ENCODE data around the gene SPDYE4.

Gene SPDYE4

DNA sequence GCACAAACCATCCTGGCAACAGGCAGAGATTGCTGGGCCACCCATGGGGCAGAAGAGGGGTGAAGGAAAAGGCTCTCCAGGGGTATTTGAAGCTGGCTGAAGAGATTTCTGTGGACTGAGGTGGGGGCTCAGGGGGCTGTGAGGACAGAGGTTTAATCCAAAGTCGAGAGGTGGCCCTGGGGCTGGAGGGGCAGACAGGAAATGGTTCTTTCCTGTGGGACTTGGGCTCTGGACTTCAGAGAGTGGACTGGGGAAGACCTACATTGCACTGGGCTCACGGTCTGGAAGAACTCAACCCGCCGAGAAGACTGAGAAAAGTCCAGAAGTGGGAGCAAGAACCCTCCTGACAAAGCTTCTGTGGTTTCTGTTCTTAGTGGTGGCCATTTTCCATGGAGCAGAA, 16.6 kb downstream of the SPDYE4 start:
- in situ Hi-C loops (cut with MboI; ENCODE audit: low sequenced_read_pairs): no loop called here

DNA sequence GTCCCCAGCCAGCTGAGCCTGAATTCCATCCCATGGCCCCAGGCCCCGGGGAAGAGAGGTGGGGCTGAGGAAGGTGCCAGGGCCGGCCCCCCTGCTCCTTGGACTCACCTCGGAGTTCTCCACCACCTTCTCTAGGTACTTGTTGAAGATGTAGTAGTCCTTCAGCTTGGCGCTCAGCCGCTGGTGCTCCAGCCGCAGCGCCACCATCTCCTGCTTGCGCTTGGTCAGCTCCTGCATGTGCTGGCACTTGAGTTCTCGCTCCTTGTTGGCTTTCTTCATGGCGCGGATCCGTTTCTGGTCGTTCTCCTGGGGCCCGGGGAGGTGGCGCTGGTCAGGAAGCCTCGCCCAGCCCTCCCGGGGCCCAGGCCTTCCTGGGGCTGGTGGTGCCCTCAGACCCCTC, 17.0 kb downstream of the SPDYE4 start:
- in situ Hi-C loops (cut with MboI; ENCODE audit: low sequenced_read_pairs): no loop called here

DNA sequence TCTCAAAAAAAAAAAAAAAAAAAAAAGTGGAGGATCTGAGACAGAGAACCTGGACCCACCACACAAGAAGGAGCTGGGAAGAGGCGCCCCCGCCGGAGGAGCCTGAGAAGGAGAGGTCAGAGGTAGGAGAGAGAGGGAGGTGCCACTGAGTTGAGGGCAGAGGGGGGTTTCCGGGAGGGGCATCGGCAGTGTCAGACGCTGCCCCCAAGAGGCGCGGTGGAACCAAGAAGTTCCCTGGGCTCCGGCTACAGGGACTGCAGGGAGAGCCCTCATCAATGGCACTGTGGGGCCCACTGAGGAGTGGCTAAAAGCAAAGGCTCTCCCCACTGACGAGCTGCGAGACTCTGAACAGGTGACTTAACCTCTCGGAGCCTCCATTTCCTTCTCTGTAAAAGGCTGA, 17.9 kb downstream of the SPDYE4 start:
- in situ Hi-C loops (cut with MboI; ENCODE audit: low sequenced_read_pairs): no loop called here

DNA sequence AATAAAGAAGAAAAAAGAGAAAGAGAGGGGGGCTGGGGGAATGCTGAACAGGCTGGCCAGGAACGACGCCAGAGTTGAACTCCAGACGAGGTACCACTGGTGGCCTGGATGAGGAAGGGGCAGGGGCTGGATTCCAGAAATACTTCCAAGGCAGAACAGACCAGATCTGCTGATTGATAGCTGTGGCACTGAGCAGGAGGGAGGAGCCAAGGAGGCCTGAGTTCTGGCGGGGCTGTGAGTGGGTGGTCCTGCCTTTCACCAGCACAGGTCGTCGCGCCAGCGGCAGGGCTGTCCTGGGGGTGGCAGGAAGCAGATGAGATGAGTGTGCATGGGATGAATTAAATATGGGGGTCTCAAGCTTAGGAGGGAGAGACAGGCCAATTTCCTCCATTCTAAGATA, 19.2 kb downstream of the SPDYE4 start:
- in situ Hi-C loops (cut with MboI; ENCODE audit: low sequenced_read_pairs): no loop called here

DNA sequence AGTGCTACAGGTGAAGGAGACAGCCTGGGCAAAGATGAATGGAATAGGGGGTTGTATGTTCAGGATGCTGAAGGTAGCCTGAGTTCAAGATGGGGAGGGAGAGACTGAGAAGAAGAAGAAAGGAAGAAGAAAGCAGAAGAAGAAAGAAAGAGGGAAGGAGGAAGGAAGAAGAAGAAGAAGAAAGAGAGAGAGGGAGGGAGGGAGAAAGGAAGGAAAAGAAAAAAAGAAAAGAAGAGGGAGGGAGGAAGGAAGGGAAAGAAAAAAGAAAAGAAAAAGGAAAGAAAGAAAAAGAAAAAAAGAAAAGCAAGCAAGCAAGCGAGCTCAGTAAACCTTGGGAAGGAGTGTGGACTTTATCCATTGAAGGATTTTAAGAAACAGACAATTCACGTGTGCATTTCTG, 21.6 kb downstream of the SPDYE4 start:
- in situ Hi-C loops (cut with MboI; ENCODE audit: low sequenced_read_pairs): no loop called here

DNA sequence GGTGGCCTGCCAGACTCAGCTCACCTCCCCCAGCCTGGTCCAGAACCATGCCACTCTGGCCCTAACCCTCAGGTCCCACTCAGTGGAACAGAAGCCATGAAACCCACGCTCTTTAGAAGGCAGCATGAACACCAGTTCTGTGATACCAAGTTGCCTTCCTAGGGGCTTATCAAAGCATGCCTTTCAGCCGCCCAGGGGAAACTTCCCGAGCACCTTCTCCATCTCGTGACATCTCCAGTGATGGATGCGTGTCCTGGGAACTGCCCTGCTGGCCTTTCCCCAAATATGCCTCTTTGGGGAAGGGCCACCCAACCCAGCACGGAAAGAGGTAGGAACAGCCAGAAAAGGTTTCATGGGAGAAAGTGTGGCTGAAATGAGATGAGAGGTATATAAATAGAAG, 22.0 kb downstream of the SPDYE4 start:
- in situ Hi-C loops (cut with MboI; ENCODE audit: low sequenced_read_pairs): no loop called here

DNA sequence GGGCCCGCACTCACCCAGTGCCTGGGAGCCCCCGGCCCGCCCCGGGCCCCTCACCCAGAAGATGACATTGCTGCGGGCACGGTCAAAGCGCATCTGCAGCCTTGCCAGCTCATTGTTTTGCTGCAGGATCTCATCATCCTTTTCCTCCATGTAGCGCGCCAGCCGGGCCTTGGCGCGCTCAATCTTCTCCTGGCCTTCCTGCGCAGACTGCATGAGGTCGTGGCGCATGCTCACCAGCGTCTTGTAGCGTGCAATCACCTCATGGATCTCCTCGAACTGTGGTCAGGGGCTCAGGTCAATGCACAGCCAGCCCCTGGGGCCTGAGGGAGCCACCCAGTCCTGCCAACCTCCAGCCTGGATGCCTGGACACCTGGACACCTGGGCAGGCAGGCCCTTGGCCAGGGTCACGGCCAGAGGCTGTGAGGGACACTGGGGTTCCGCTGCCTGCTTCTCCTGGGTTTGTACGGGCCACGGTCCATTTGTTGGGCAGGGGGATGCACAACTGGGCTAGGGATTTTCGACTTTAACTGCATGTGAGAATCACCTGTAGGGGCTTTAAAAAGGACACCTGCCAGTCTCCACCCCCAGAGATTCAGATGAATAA, 22.9 kb downstream of the SPDYE4 start:
- in situ Hi-C loops (cut with MboI; ENCODE audit: low sequenced_read_pairs): no loop called here

DNA sequence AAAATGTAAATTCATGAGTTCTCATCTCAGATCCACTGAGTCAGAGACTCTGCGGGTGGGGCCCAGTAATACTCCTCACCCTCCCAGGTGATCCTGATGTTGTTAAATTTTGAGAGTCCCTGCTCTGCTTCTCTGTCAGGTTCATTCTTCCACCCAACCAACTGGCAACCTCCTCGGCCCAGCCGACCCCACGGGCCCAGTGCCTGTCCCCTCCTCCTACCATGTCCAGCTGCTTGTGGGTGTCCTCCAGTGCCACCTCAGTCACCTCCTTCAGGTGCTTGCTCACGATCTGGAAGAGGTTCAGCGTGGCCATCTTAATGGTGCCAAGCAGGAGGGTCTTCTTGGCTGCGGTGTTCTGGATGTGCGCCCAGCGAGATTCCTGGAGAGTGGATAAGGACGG, 23.5 kb downstream of the SPDYE4 start:
- in situ Hi-C loops (cut with MboI; ENCODE audit: low sequenced_read_pairs): no loop called here

DNA sequence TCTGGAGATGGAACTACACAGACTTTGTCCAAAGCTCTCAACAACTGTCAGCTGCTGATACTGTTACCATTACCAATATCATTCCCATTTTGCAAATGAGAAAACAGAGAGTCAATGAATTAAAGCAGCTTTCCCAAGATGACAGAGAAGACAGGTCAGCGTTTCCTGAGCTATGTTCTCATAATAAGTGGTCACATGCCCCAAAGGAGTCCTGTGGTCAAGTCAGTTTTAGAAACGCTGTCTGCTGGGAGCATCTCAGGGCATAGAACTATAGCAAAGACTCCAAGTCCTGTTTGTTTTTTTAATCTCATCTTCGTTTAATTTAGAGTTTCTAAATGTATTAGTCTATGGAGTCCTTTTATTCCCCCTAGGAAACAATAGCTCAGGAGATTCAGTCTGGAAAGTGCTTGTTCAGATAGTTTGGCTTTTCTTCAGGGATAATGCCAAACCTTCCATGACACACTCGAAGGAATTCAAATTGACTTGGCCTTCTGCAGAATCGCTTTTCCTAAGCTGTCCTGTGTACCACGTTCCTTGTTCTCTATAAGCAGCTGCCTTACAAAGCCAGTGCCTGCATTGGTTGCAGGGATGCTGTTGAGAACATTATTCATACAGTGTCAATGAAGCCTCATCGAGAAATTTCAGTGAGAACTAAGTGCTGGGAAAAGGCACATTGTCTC, 25.8 kb downstream of the SPDYE4 start:
- in situ Hi-C loops (cut with MboI; ENCODE audit: low sequenced_read_pairs): no loop called here

DNA sequence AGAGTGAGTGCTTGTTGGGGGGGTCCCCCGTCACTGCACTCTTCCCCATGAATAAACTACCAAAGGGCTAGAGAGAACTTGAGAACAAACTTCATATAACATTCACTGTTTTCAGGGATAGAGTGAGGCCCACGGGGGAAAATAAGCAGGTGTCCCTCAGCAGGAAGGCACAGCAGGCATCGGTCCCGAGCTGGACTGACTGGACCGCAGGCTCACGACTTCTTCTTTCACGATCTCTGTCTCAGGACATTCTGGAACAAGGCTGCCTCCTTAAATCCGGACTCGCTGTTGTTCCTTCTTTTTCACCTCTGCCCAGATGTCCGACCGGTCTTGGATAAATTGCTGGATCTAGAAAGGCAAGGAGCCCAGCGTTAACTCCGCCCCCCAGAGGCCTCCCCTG, 28.5 kb downstream of the SPDYE4 start:
- in situ Hi-C loops (cut with MboI; ENCODE audit: low sequenced_read_pairs): no loop called here

DNA sequence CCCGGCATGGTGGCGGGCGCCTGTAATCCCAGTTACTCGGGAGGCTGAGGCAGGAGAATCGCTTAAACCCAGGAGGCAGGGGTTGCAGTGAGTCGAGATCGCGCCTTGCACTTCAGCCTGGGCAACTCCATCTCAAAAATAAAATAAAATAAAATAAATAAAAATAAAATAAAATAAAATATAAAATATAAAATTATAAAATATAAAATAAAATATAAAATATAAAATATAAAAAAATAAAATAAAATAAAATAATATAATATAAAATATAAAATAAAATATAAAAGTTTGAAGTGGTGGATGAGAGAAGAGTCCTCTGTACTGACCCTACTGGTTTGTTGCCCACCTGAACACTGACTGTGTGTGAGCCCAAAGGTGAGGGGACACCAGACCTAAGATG, 28.9 kb downstream of the SPDYE4 start:
- in situ Hi-C loops (cut with MboI; ENCODE audit: low sequenced_read_pairs): no loop called here

DNA sequence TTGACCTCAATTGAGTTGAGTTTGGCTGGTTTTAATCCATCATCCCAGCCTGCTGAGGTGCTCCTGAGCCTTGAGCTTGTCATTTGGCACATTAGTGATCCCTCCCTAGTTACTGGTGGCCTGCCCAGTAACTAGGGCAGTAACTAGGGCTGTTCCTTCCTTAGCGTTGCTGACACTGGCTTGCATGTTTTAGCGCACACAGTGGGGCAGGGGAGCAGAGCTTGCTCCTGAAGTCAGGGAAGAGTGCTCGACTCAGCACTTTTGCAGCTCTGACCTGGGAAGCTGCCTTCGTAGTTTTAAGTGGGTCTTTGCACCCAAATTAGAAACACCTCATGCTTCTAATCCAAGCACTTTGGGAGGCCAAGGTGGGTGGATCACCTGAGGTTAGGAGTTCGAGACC, 29.4 kb downstream of the SPDYE4 start:
- in situ Hi-C loops (cut with MboI; ENCODE audit: low sequenced_read_pairs): no loop called here

DNA sequence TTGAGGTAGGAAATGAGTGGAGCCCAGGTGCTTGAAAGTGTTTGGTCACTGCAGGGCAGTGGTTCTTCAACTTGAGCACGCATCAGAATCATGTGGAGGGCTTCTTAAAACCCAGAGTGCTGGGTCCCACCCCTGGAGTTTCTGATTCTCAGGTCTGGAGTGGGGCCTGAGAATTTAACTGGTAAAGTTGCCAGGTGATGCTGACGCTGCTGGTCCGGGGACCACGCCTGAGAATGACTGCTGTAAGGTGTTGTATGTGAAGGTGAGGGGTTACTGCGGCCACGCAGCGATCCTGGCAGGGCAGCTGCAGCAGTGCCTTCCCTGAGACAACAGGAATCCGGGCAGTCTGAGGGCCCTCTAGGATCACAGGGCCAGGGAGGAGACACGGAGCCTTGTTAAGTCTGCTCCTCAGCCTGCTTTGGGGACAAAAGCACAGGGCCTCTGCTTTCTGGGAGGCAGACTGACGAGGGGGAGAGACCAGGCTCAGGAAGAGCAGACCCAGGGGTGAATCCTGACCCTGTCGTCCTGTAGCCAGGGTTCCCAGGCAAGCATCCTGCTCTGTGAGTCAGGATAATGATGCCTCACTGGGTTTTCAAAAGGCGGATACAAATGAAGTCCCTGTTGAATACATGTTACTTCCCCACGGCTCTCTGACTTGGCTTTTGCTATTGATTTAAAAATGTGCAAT, 30.0 kb downstream of the SPDYE4 start:
- in situ Hi-C loops (cut with MboI; ENCODE audit: low sequenced_read_pairs): no loop called here

DNA sequence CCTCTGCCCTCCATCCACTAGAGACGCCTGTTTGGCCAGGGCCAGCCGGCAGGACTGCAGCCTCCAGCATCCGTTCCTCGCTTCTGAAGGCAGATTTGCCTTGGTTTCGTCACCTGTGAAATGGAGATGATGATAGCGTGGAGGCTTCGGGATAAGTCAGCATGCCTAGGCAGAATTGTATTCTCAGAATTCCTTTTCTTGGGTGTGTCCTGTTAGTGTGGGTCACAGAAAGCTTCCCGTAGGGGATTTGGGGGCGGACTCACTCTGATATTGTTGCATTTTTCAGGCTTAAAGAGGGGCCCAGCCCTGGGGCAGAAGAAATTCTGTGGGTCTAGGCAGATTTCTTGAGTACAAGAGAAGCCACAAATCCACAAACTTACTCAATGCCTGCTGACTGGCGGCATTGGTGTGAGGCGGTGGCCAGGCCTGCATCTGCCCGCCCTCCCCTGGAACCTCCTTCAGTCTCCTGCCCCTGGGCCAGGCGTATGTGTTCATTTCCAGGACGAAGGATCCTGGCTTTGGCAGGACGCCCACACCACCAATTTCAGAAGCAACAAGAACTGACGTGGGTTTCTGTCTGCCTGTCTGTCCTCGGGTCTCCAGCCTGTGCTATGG, 31.3 kb downstream of the SPDYE4 start:
- in situ Hi-C loops (cut with MboI; ENCODE audit: low sequenced_read_pairs): no loop called here

DNA sequence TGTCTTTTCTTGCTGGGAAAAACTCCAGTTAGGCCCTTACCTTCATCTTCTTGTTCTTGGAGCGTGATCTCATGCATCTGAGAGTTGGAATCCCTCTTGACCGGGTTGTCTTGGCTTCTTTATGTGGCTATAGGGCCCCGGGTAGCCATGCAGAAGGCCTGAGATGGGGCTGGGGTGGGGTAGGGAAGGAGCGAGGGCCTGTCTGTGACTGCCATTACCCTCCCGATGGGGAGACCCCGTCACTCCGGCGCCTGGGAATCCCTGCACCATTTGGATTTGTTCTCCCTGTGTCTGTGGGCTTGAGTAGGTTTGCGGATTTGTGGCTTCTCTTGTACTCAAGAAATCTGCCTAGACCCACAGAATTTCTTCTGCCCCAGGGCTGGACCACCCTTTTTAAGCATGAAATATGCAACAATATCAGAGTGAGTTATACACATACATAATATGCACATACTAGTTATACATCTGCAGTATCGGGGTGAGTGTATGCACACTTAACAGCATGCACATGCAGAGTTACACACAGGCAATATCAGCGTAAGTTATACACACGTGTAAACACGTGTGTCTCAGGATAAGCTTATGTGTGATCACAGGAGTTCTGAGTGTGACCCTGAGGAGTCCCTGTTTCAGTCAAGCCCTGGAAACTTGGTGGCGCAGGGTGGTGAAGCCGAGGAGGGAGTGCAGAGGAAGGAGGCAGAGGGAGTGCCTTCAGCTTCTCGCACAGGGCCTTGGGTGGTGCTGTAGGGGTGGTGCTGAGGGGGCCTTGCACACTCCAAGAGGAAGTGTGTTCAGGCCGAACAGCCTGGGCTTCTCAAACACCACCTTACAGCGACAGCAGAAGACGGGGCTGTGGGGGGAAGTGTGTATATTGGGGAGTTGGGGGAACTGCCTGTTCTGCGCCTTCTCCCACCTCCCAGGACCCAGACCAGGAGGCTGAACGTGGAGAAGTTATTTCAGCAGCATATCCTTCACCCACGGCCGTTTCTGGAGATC, 32.2 kb downstream of the SPDYE4 start:
- in situ Hi-C loops (cut with MboI; ENCODE audit: low sequenced_read_pairs): no loop called here

DNA sequence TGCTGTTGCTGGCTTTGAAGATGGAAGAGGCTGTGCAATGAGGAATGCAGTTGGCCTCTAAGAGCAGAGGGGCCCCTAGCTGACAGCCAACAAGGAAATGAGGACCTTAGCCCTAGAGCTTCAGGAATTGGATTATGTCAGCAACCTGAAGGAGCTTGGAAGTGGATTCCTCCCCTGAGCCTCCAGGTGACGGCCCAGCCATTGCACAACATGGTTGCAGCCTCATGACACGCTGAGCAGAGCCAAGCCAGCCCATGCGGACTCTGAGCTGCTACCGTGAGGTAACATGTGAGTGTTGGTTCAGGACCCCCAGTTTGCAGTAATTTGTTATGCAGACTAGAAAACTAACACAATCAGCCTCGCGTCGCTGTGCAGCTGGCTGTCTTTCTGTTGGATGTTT, 33.9 kb downstream of the SPDYE4 start:
- in situ Hi-C loops (cut with MboI; ENCODE audit: low sequenced_read_pairs): no loop called here

DNA sequence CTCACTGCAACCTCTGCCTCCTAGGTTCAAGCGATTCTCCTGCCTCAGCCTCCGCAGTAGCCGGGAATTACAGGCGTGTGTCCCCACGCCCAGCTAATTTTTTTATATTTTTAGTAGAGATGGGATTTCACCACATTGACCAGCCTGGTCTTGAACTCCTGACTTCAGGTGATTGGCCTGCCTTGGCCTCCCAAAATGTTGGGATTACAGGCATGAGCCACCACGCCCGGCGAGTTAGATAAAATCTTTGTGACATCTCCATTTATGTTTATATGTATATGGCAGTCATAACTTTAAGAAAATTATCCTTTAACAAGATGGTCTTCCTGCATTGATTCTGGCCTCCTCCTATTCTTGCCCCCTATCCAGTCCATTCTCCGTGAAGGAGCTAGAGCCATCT, 37.8 kb downstream of the SPDYE4 start:
- in situ Hi-C loops (cut with MboI; ENCODE audit: low sequenced_read_pairs): no loop called here

DNA sequence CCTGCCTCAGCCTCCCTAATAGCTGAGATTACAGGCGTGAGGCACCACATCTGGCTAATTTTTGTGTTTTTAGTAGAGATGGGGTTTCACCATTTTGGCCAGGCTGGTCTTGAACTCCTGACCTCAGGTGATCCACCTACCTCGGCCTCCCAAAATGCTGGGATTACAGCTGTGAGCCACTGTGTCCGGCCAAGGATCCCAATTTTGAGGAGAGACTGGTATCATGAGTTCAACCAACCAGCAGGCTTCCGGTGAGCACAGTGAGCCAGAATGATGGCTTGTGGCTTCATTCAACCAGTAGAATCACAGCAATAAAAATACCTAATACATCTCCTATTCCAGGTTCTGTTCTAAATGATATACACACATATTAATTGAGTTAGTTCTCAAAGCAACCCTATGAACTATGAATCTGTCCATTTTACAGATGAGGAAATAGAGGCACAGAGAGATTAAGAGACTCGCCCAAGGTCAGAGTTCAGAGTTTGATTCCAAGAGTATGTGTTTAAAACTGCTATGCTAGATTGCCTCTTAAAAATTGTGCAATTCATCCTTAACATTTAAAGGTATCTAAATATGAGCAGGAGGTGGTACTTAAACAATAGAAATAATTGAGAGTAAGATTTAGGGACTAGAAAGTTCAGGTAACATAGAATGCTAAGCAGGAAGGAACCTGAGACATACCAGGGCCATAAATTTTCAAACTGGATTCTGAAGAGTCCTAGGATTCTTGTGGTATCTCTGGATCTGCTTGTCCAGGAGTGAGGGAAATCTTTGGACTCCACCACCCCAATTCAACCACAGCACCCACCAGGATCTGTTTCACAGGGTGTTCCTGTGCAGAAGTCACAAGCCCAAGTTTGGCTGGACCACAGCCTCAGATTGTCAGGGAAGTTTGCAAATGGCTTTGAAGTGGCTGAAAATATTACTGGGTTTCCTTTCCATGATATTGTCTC, 38.8 kb downstream of the SPDYE4 start:
- in situ Hi-C loops (cut with MboI; ENCODE audit: low sequenced_read_pairs): no loop called here

DNA sequence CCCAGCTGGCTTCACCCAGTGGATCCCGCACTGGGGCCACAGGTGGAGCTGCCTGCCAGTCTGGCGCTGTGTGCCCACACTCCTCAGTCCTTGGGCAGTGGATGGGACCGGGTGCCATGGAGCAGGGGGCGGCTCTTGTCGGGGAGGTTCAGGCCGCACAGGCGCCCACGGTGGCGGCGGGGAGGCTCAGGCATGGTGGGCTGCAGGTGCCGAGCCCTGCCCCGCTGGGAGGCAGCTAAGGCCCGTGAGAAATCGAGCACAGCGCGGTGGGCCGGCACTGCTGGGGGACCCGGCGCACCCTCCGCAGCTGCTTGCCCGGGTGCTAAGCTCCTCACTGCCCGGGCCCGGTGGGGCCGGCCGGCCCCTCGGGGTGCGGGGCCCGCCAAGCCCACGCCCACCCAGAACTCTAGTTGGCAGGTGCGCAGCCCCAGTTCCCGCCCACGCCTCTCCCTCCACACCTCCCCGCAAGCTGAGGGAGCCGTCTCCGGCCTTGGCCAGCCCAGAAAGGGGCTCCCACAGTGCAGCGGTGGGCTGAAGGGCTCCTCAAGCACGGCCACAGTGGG, 40.3 kb downstream of the SPDYE4 start:
- in situ Hi-C loops (cut with MboI; ENCODE audit: low sequenced_read_pairs): no loop called here

Data from hTERT RPE-1 (cell line).